ENCODE measurements around the gene CBLB.
A peak's percentile ranks its signal among the peaks of the same experiment; 100 is the strongest.

The CBLB gene

GRCh38 chr3:105656651-105657504 lies 211.9 kb downstream of the CBLB start:
- Histone ChIP-seq H3K9ac (ENCODE audit: low read depth, low read length, poor library complexity) (no peak overlapping the region), H3K4me2 (ENCODE audit: insufficient read depth, low read length, poor library complexity, severe bottlenecking) (no peak overlapping the region), H3K79me1 (ENCODE audit: low read depth, low read length) (no peaks in the 10 kb centered on the region), H3K4ac (ENCODE audit: low read length) (no peak overlapping the region), H2BK120ac (ENCODE audit: low read depth, low read length) (no peak overlapping the region), H3K18ac (ENCODE audit: low read length) (no peak overlapping the region), H2BK12ac (ENCODE audit: low read length) (no peak overlapping the region), H2AK5ac (ENCODE audit: low read depth, low read length) (no peak overlapping the region), H3K14ac (ENCODE audit: low read length) (no peak overlapping the region), H4K8ac (ENCODE audit: low read depth, low read length) (no peak overlapping the region), H2BK15ac (ENCODE audit: low read length) (no peak overlapping the region), H2AFZ (ENCODE audit: low read length) (no peak overlapping the region), H3K4me1 (ENCODE audit: control insufficient read depth in 2 of 2, insufficient read depth in 1 of 2, low read depth in 1 of 2, low read length in 2 of 2) (no peaks in the 10 kb centered on the region), H2BK5ac (ENCODE audit: low read length) (no peak overlapping the region), H3K4me3 (ENCODE audit: low read length in 2 of 2) (no peak overlapping the region), H3K27me3 (ENCODE audit: control insufficient read depth in 3 of 3, insufficient read depth in 3 of 3, low read depth in 1 of 3, low read length in 3 of 3) (no peaks in the 10 kb centered on the region), H3K23ac (ENCODE audit: low read depth, low read length, poor library complexity) (no peak overlapping the region), H3K36me3 (replicated peaks in 1 of 2; ENCODE audit: control insufficient read depth in 2 of 2, insufficient read depth in 2 of 2, low read length in 2 of 2) (peaks cover 0 to 37% of the 10 kb centered on the region in 2 donors), H3K9me3 (replicated peaks in 1 of 2; ENCODE audit: control insufficient read depth in 2 of 2, insufficient read depth in 1 of 2, low read depth in 1 of 2, low read length in 2 of 2) (no peaks in the 10 kb centered on the region), H4K91ac (ENCODE audit: low read depth, low read length, poor library complexity) (no peak overlapping the region), H3K27ac (replicated peaks; ENCODE audit: low read length) (no peak overlapping the region)
- DNase-seq (ENCODE audit: low spot score) = no peak
- WGBS, 2 donors (ENCODE audit: extremely low coverage in 2 of 2, insufficient read length in 2 of 2, insufficient replicate concordance in 1 of 2) = no CpG with 5 or more reads among the region's 1 CpG

- no peak overlapping the region for H2BK5ac ChIP-seq (ENCODE audit: low read length)
- no CpG with 5 or more reads among the region's 3 CpGs for WGBS, 2 donors (ENCODE audit: extremely low coverage in 2 of 2, insufficient read length in 2 of 2, insufficient replicate concordance in 1 of 2)
- peaks cover 0 to 2% of the 10 kb centered on the region in 2 donors for H3K4me1 ChIP-seq (ENCODE audit: control insufficient read depth in 2 of 2, insufficient read depth in 1 of 2, low read depth in 1 of 2, low read length in 2 of 2)
- H2BK120ac ChIP-seq (ENCODE audit: low read depth, low read length) = no peak overlapping the region
- peaks cover 0 to 14% of the 10 kb centered on the region in 2 donors for H3K36me3 ChIP-seq (replicated peaks in 1 of 2; ENCODE audit: control insufficient read depth in 2 of 2, insufficient read depth in 2 of 2, low read length in 2 of 2)
- peak overlapping the region in 1 of 2 donors; percentile 50 for H3K4me3 ChIP-seq (ENCODE audit: low read length in 2 of 2)
- no peaks in the 10 kb centered on the region for H3K79me1 ChIP-seq (ENCODE audit: low read depth, low read length)
- no peak overlapping the region for H4K91ac ChIP-seq (ENCODE audit: low read depth, low read length, poor library complexity)
- no peak overlapping the region for H2BK12ac ChIP-seq (ENCODE audit: low read length)
- H3K27ac ChIP-seq (replicated peaks; ENCODE audit: low read length) = no peak overlapping the region
- H3K27me3 ChIP-seq (ENCODE audit: control insufficient read depth in 3 of 3, insufficient read depth in 3 of 3, low read depth in 1 of 3, low read length in 3 of 3) = no peaks in the 10 kb centered on the region
- DNase-seq (ENCODE audit: low spot score) = no peak
- no peak overlapping the region for H2BK15ac ChIP-seq (ENCODE audit: low read length)
- no peak overlapping the region for H3K14ac ChIP-seq (ENCODE audit: low read length)
- no peak overlapping the region for H3K23ac ChIP-seq (ENCODE audit: low read depth, low read length, poor library complexity)
- H4K8ac ChIP-seq (ENCODE audit: low read depth, low read length) = no peak overlapping the region
- no peak overlapping the region for H3K4ac ChIP-seq (ENCODE audit: low read length)
- H3K18ac ChIP-seq (ENCODE audit: low read length) = no peak overlapping the region
- H2AFZ ChIP-seq (ENCODE audit: low read length) = no peak overlapping the region
- H3K9ac ChIP-seq (ENCODE audit: low read depth, low read length, poor library complexity) = no peak overlapping the region
- no peak overlapping the region for H3K4me2 ChIP-seq (ENCODE audit: insufficient read depth, low read length, poor library complexity, severe bottlenecking)
- H3K9me3 ChIP-seq (replicated peaks in 1 of 2; ENCODE audit: control insufficient read depth in 2 of 2, insufficient read depth in 1 of 2, low read depth in 1 of 2, low read length in 2 of 2) = no peaks in the 10 kb centered on the region
- no peak overlapping the region for H2AK5ac ChIP-seq (ENCODE audit: low read depth, low read length)
Observed at GRCh38 chr3:105653868-105654267, 214.9 kb downstream of the CBLB start.

- no peak for DNase-seq (ENCODE audit: low spot score)
Observed at GRCh38 chr3:105653166-105653565, 215.6 kb downstream of the CBLB start.

DNA sequence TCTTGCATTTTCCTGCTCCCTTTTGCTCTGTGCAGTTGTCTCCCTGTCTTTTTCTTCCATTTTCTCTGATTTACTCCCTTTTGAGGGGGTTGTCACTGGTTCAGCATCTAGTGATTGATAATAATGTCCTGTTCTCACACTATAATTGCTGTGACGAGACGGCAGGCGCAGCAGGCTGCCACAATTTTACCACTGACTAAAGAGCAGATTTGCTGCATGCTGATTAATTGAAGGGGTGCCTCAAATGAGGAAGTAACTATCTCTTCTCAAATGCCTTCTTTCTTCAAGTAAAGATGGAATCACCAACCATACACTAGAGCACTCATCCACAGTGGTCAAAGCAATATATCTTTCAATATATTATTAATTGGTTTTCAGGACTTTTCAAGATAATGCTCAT lies 219.3 kb downstream of the CBLB start:
- H3K27me3 ChIP-seq (ENCODE audit: control insufficient read depth in 3 of 3, insufficient read depth in 3 of 3, low read depth in 1 of 3, low read length in 3 of 3) = no peaks in the 10 kb centered on the region
- no peak overlapping the region for H2AFZ ChIP-seq (ENCODE audit: low read length)
- H3K4ac ChIP-seq (ENCODE audit: low read length) = no peak overlapping the region
- no peak overlapping the region for H4K91ac ChIP-seq (ENCODE audit: low read depth, low read length, poor library complexity)
- no peak overlapping the region for H3K9ac ChIP-seq (ENCODE audit: low read depth, low read length, poor library complexity)
- peaks cover 0 to 2% of the 10 kb centered on the region in 2 donors for H3K4me1 ChIP-seq (ENCODE audit: control insufficient read depth in 2 of 2, insufficient read depth in 1 of 2, low read depth in 1 of 2, low read length in 2 of 2)
- no peak overlapping the region for H3K18ac ChIP-seq (ENCODE audit: low read length)
- H2BK120ac ChIP-seq (ENCODE audit: low read depth, low read length) = no peak overlapping the region
- no peak overlapping the region for H3K4me2 ChIP-seq (ENCODE audit: insufficient read depth, low read length, poor library complexity, severe bottlenecking)
- no peaks in the 10 kb centered on the region for H3K79me1 ChIP-seq (ENCODE audit: low read depth, low read length)
- H2BK15ac ChIP-seq (ENCODE audit: low read length) = no peak overlapping the region
- H4K8ac ChIP-seq (ENCODE audit: low read depth, low read length) = no peak overlapping the region
- no peak overlapping the region for H3K27ac ChIP-seq (replicated peaks; ENCODE audit: low read length)
- H2BK5ac ChIP-seq (ENCODE audit: low read length) = no peak overlapping the region
- no peak overlapping the region for H3K4me3 ChIP-seq (ENCODE audit: low read length in 2 of 2)
- no peaks in the 10 kb centered on the region for H3K36me3 ChIP-seq (replicated peaks in 1 of 2; ENCODE audit: control insufficient read depth in 2 of 2, insufficient read depth in 2 of 2, low read length in 2 of 2)
- H3K9me3 ChIP-seq (replicated peaks in 1 of 2; ENCODE audit: control insufficient read depth in 2 of 2, insufficient read depth in 1 of 2, low read depth in 1 of 2, low read length in 2 of 2) = no peaks in the 10 kb centered on the region
- no peak overlapping the region for H3K23ac ChIP-seq (ENCODE audit: low read depth, low read length, poor library complexity)
- no peak overlapping the region for H2BK12ac ChIP-seq (ENCODE audit: low read length)
- no peak for DNase-seq (ENCODE audit: low spot score)
- H2AK5ac ChIP-seq (ENCODE audit: low read depth, low read length) = no peak overlapping the region
- no CpG with 5 or more reads among the region's 3 CpGs for WGBS, 2 donors (ENCODE audit: extremely low coverage in 2 of 2, insufficient read length in 2 of 2, insufficient replicate concordance in 1 of 2)
- H3K14ac ChIP-seq (ENCODE audit: low read length) = no peak overlapping the region

More at GRCh38 chr3:105653166-105653565, 215.6 kb downstream of the CBLB start:
- no peak overlapping the region for H2BK5ac ChIP-seq (ENCODE audit: low read length)
- H2BK12ac ChIP-seq (ENCODE audit: low read length) = no peak overlapping the region
- no peak overlapping the region for H2BK15ac ChIP-seq (ENCODE audit: low read length)
- H3K14ac ChIP-seq (ENCODE audit: low read length) = no peak overlapping the region
- no peak overlapping the region for H3K27ac ChIP-seq (replicated peaks; ENCODE audit: low read length)
- H4K91ac ChIP-seq (ENCODE audit: low read depth, low read length, poor library complexity) = no peak overlapping the region
- H3K9me3 ChIP-seq (replicated peaks in 1 of 2; ENCODE audit: control insufficient read depth in 2 of 2, insufficient read depth in 1 of 2, low read depth in 1 of 2, low read length in 2 of 2) = no peaks in the 10 kb centered on the region
- H3K4me3 ChIP-seq (ENCODE audit: low read length in 2 of 2) = no peak overlapping the region
- H3K9ac ChIP-seq (ENCODE audit: low read depth, low read length, poor library complexity) = no peak overlapping the region
- H3K27me3 ChIP-seq (ENCODE audit: control insufficient read depth in 3 of 3, insufficient read depth in 3 of 3, low read depth in 1 of 3, low read length in 3 of 3) = no peaks in the 10 kb centered on the region
- no peak overlapping the region for H3K4ac ChIP-seq (ENCODE audit: low read length)
- no CpG with 5 or more reads among the region's 1 CpG for WGBS, 2 donors (ENCODE audit: extremely low coverage in 2 of 2, insufficient read length in 2 of 2, insufficient replicate concordance in 1 of 2)
- H3K18ac ChIP-seq (ENCODE audit: low read length) = no peak overlapping the region
- no peak overlapping the region for H2AFZ ChIP-seq (ENCODE audit: low read length)
- H2AK5ac ChIP-seq (ENCODE audit: low read depth, low read length) = no peak overlapping the region
- H3K79me1 ChIP-seq (ENCODE audit: low read depth, low read length) = no peaks in the 10 kb centered on the region
- H4K8ac ChIP-seq (ENCODE audit: low read depth, low read length) = no peak overlapping the region
- no peak overlapping the region for H3K4me2 ChIP-seq (ENCODE audit: insufficient read depth, low read length, poor library complexity, severe bottlenecking)
- peaks cover 0 to 2% of the 10 kb centered on the region in 2 donors for H3K4me1 ChIP-seq (ENCODE audit: control insufficient read depth in 2 of 2, insufficient read depth in 1 of 2, low read depth in 1 of 2, low read length in 2 of 2)
- no peak overlapping the region for H3K23ac ChIP-seq (ENCODE audit: low read depth, low read length, poor library complexity)
- H3K36me3 ChIP-seq (replicated peaks in 1 of 2; ENCODE audit: control insufficient read depth in 2 of 2, insufficient read depth in 2 of 2, low read length in 2 of 2) = peaks cover 0 to 7% of the 10 kb centered on the region in 2 donors
- H2BK120ac ChIP-seq (ENCODE audit: low read depth, low read length) = no peak overlapping the region
